ENCODE results near the gene CDC27.

Gene CDC27

GRCh38 chr17:47199627-47200324 lies 10.7 kb upstream of the CDC27 start:
- ChIA-PET POLR2A (interaction anchor here (1.1 kb wide), 1 partner anchor 11 kb away, joined by 4 read pairs; the partner anchor contains the start of gene CDC27), CTCF (no interaction called here)
- peaks cover 0 to under 1% (median 0%) of the 10 kb centered on the region in 5 experiments for H3K27me3 ChIP-seq (replicated peaks in 2 of 5; ENCODE audit: control insufficient read depth in 4 of 5, insufficient read depth in 5 of 5, low read length in 4 of 5)
- peak overlapping the region in 1 of 7 experiments; percentile 36 for H3K4me3 ChIP-seq (ENCODE audit: control insufficient read depth in 1 of 7, extremely low read depth in 1 of 7, insufficient read depth in 4 of 7, low read depth in 2 of 7, low read length in 6 of 7)
- no peaks in the 10 kb centered on the region for H3K9me3 ChIP-seq (ENCODE audit: control extremely low read depth in 1 of 5, control insufficient read depth in 4 of 5, insufficient read depth in 2 of 5, low read depth in 1 of 5, low read length in 4 of 5)
- 92% methylated on average over 8 of the region's 8 CpGs for WGBS (ENCODE audit: insufficient coverage)
- peak in 2 of 3 donors; percentile 77 to 84 for DNase-seq
- H3K4me1 ChIP-seq (ENCODE audit: control extremely low read depth in 1 of 4, control insufficient read depth in 4 of 4, insufficient read depth in 4 of 4, low read length in 3 of 4), result peaks cover 6 to 30% (median 16%) of the 10 kb centered on the region in 4 experiments
- H3K36me3 ChIP-seq (ENCODE audit: control insufficient read depth in 4 of 4, insufficient read depth in 4 of 4, low read length in 3 of 4), result no peaks in the 10 kb centered on the region
- no peak overlapping the region for H3K27ac ChIP-seq (ENCODE audit: insufficient read depth in 1 of 2, low read depth in 1 of 2, low read length in 2 of 2, poor library complexity in 1 of 2, severe bottlenecking in 2 of 2)

GRCh38 chr17:47197821-47198220 lies 8.7 kb upstream of the CDC27 start:
- Histone ChIP-seq H3K9me3 (ENCODE audit: control extremely low read depth in 1 of 5, control insufficient read depth in 4 of 5, insufficient read depth in 2 of 5, low read depth in 1 of 5, low read length in 4 of 5) (no peaks in the 10 kb centered on the region), H3K4me3 (ENCODE audit: control insufficient read depth in 1 of 7, extremely low read depth in 1 of 7, insufficient read depth in 4 of 7, low read depth in 2 of 7, low read length in 6 of 7) (no peak overlapping the region), H3K36me3 (ENCODE audit: control insufficient read depth in 4 of 4, insufficient read depth in 4 of 4, low read length in 3 of 4) (no peaks in the 10 kb centered on the region), H3K4me1 (ENCODE audit: control extremely low read depth in 1 of 4, control insufficient read depth in 4 of 4, insufficient read depth in 4 of 4, low read length in 3 of 4) (peaks cover 3 to 19% (median 7%) of the 10 kb centered on the region in 4 experiments), H3K27ac (ENCODE audit: insufficient read depth in 1 of 2, low read depth in 1 of 2, low read length in 2 of 2, poor library complexity in 1 of 2, severe bottlenecking in 2 of 2) (no peak overlapping the region), H3K27me3 (replicated peaks in 2 of 5; ENCODE audit: control insufficient read depth in 4 of 5, insufficient read depth in 5 of 5, low read length in 4 of 5) (peaks cover 0 to 8% (median 0%) of the 10 kb centered on the region in 5 experiments)
- POLR2A ChIA-PET, result no interaction called here
- peak in 1 of 3 donors; percentile 50 for DNase-seq
- CTCF ChIA-PET, result interaction anchor here (1.6 kb wide), 1 partner anchor 9 kb away, joined by 5 read pairs; no protein-coding TSS in a partner anchor

GRCh38 chr17:47193931-47194511 lies 4.9 kb upstream of the CDC27 start:
- POLR2A ChIA-PET, result no interaction called here
- DNase-seq, result no peak
- Histone ChIP-seq H3K27ac (ENCODE audit: insufficient read depth in 1 of 2, low read depth in 1 of 2, low read length in 2 of 2, poor library complexity in 1 of 2, severe bottlenecking in 2 of 2) (no peak overlapping the region), H3K4me3 (ENCODE audit: control insufficient read depth in 1 of 7, extremely low read depth in 1 of 7, insufficient read depth in 4 of 7, low read depth in 2 of 7, low read length in 6 of 7) (no peak overlapping the region), H3K36me3 (ENCODE audit: control insufficient read depth in 4 of 4, insufficient read depth in 4 of 4, low read length in 3 of 4) (no peaks in the 10 kb centered on the region), H3K27me3 (replicated peaks in 2 of 5; ENCODE audit: control insufficient read depth in 4 of 5, insufficient read depth in 5 of 5, low read length in 4 of 5) (peaks cover 0 to 12% (median 2%) of the 10 kb centered on the region in 5 experiments), H3K4me1 (ENCODE audit: control extremely low read depth in 1 of 4, control insufficient read depth in 4 of 4, insufficient read depth in 4 of 4, low read length in 3 of 4) (peaks cover 0 to 17% (median 11%) of the 10 kb centered on the region in 4 experiments), H3K9me3 (ENCODE audit: control extremely low read depth in 1 of 5, control insufficient read depth in 4 of 5, insufficient read depth in 2 of 5, low read depth in 1 of 5, low read length in 4 of 5) (no peaks in the 10 kb centered on the region)
- WGBS (ENCODE audit: insufficient coverage), result 97% methylated on average over 3 of the region's 4 CpGs
- CTCF ChIA-PET, result interaction anchor here (1.2 to 1.3 kb wide), 2 partner anchors 9 to 11 kb away, joined by 3 read pairs; no protein-coding TSS in a partner anchor

GRCh38 chr17:47192554-47192953 lies 3.5 kb upstream of the CDC27 start:
- no peaks in the 10 kb centered on the region for H3K9me3 ChIP-seq (ENCODE audit: control extremely low read depth in 1 of 5, control insufficient read depth in 4 of 5, insufficient read depth in 2 of 5, low read depth in 1 of 5, low read length in 4 of 5)
- no peaks in the 10 kb centered on the region for H3K36me3 ChIP-seq (ENCODE audit: control insufficient read depth in 4 of 4, insufficient read depth in 4 of 4, low read length in 3 of 4)
- 66% methylated on average over 4 of the region's 6 CpGs for WGBS (ENCODE audit: insufficient coverage)
- ChIA-PET POLR2A (interaction anchor here (0.6 kb wide), 1 partner anchor 23 kb away, joined by 3 read pairs; no protein-coding TSS in a partner anchor), CTCF (interaction anchor here (0.7 kb wide), 1 partner anchor 16 kb away, joined by 3 read pairs; the partner anchor contains the start of gene MYL4)
- no peak overlapping the region for H3K4me3 ChIP-seq (ENCODE audit: control insufficient read depth in 1 of 7, extremely low read depth in 1 of 7, insufficient read depth in 4 of 7, low read depth in 2 of 7, low read length in 6 of 7)
- H3K27me3 ChIP-seq (replicated peaks in 2 of 5; ENCODE audit: control insufficient read depth in 4 of 5, insufficient read depth in 5 of 5, low read length in 4 of 5), result peaks cover 0 to 12% (median 2%) of the 10 kb centered on the region in 5 experiments
- no peak overlapping the region for H3K27ac ChIP-seq (ENCODE audit: insufficient read depth in 1 of 2, low read depth in 1 of 2, low read length in 2 of 2, poor library complexity in 1 of 2, severe bottlenecking in 2 of 2)
- peak; percentile 39 to 85 (median 81) for DNase-seq
- peaks cover 5 to 25% (median 20%) of the 10 kb centered on the region in 4 experiments for H3K4me1 ChIP-seq (ENCODE audit: control extremely low read depth in 1 of 4, control insufficient read depth in 4 of 4, insufficient read depth in 4 of 4, low read length in 3 of 4)

GRCh38 chr17:47190770-47191169 lies 1.7 kb upstream of the CDC27 start:
- H3K4me1 ChIP-seq (ENCODE audit: control extremely low read depth in 1 of 4, control insufficient read depth in 4 of 4, insufficient read depth in 4 of 4, low read length in 3 of 4), result peaks cover 5 to 35% (median 24%) of the 10 kb centered on the region in 4 experiments
- no peak overlapping the region for H3K27ac ChIP-seq (ENCODE audit: insufficient read depth in 1 of 2, low read depth in 1 of 2, low read length in 2 of 2, poor library complexity in 1 of 2, severe bottlenecking in 2 of 2)
- POLR2A ChIA-PET, result no interaction called here
- WGBS (ENCODE audit: insufficient coverage), result 89% methylated on average over 1 of the region's 1 CpG
- no peak for DNase-seq
- no peak overlapping the region for H3K4me3 ChIP-seq (ENCODE audit: control insufficient read depth in 1 of 7, extremely low read depth in 1 of 7, insufficient read depth in 4 of 7, low read depth in 2 of 7, low read length in 6 of 7)
- peaks cover 0 to 12% (median 2%) of the 10 kb centered on the region in 5 experiments for H3K27me3 ChIP-seq (replicated peaks in 2 of 5; ENCODE audit: control insufficient read depth in 4 of 5, insufficient read depth in 5 of 5, low read length in 4 of 5)
- peaks cover 0 to 2% (median 0%) of the 10 kb centered on the region in 4 experiments for H3K36me3 ChIP-seq (ENCODE audit: control insufficient read depth in 4 of 4, insufficient read depth in 4 of 4, low read length in 3 of 4)
- CTCF ChIA-PET, result interaction anchor here (0.7 to 1.5 kb wide), 5 partner anchors 10 to 122 kb away, joined by 3 to 5 read pairs (median 3); no protein-coding TSS in a partner anchor
- no peaks in the 10 kb centered on the region for H3K9me3 ChIP-seq (ENCODE audit: control extremely low read depth in 1 of 5, control insufficient read depth in 4 of 5, insufficient read depth in 2 of 5, low read depth in 1 of 5, low read length in 4 of 5)

GRCh38 chr17:47190243-47190642 lies 1.1 kb upstream of the CDC27 start:
- peaks cover 0 to 12% (median 2%) of the 10 kb centered on the region in 5 experiments for H3K27me3 ChIP-seq (replicated peaks in 2 of 5; ENCODE audit: control insufficient read depth in 4 of 5, insufficient read depth in 5 of 5, low read length in 4 of 5)
- CTCF ChIA-PET, result interaction anchor here (0.9 to 1.5 kb wide), 3 partner anchors 11 to 122 kb away, joined by 3 to 5 read pairs (median 5); no protein-coding TSS in a partner anchor
- POLR2A ChIA-PET, result no interaction called here
- peaks cover 5 to 35% (median 24%) of the 10 kb centered on the region in 4 experiments for H3K4me1 ChIP-seq (ENCODE audit: control extremely low read depth in 1 of 4, control insufficient read depth in 4 of 4, insufficient read depth in 4 of 4, low read length in 3 of 4)
- no peak for DNase-seq
- no CpG with 5 or more reads among the region's 4 CpGs for WGBS (ENCODE audit: insufficient coverage)
- no peaks in the 10 kb centered on the region for H3K9me3 ChIP-seq (ENCODE audit: control extremely low read depth in 1 of 5, control insufficient read depth in 4 of 5, insufficient read depth in 2 of 5, low read depth in 1 of 5, low read length in 4 of 5)
- no peak overlapping the region for H3K4me3 ChIP-seq (ENCODE audit: control insufficient read depth in 1 of 7, extremely low read depth in 1 of 7, insufficient read depth in 4 of 7, low read depth in 2 of 7, low read length in 6 of 7)
- peaks cover 0 to 5% (median 0%) of the 10 kb centered on the region in 4 experiments for H3K36me3 ChIP-seq (ENCODE audit: control insufficient read depth in 4 of 4, insufficient read depth in 4 of 4, low read length in 3 of 4)
- H3K27ac ChIP-seq (ENCODE audit: insufficient read depth in 1 of 2, low read depth in 1 of 2, low read length in 2 of 2, poor library complexity in 1 of 2, severe bottlenecking in 2 of 2), result peak overlapping the region in 1 of 2 experiments; percentile 79

Data from common myeloid progenitor, CD34-positive (primary cell).